AG10803 (cell line): ENCODE data around the gene LANCL1.
"Not testable (repeated sequence)": the region's sequence is repeated elsewhere in the genome, so short reads cannot be mapped to it uniquely, and the experiment has no call there.

Experiments used
- DNase-seq: peaks from one replicate; pipeline ENCODE4 v3.0.0; 2010; ENCODE audit warnings: low read depth
- H3K4me3 ChIP-seq: 2 replicates; pipeline ENCODE4 v1.5.1; 2011; ENCODE audit warnings: mild to moderate bottlenecking, low read length, control low read depth
- CTCF ChIP-seq: conservative IDR thresholded peaks from 2 replicates; pipeline ENCODE4 v1.5.1; 2011; ENCODE audit warnings: mild to moderate bottlenecking, low read length, control low read depth, inconsistent platforms

The LANCL1 gene

GRCh38 chr2:210459880-210460279 is 16.7 kb downstream of the LANCL1 start:
- no peak for DNase-seq
- no peak for TF ChIP-seq CTCF
- H3K4me3 ChIP-seq = no peak overlapping the region

GRCh38 chr2:210459407-210459806 is 17.2 kb downstream of the LANCL1 start:
- no peak overlapping the region for H3K4me3 ChIP-seq
- no peak for TF ChIP-seq CTCF

GRCh38 chr2:210458395-210458794 is 18.2 kb downstream of the LANCL1 start:
- H3K4me3 ChIP-seq = no peak overlapping the region
- no peak for DNase-seq
- TF ChIP-seq CTCF = no peak

More at GRCh38 chr2:210459407-210459806, 17.2 kb downstream of the LANCL1 start:
- DNase-seq = no peak

- no peak for DNase-seq
- no peak for TF ChIP-seq CTCF
- no peak overlapping the region for H3K4me3 ChIP-seq
Observed at GRCh38 chr2:210456571-210456970, 20.0 kb downstream of the LANCL1 start.

- no peak for TF ChIP-seq CTCF
- no peak overlapping the region for H3K4me3 ChIP-seq
- no peak for DNase-seq
Observed at GRCh38 chr2:210454336-210454735, 22.2 kb downstream of the LANCL1 start.

- TF ChIP-seq CTCF = no peak
Observed at GRCh38 chr2:210452194-210452593, 24.4 kb downstream of the LANCL1 start.

GRCh38 chr2:210450942-210451341 is 25.6 kb downstream of the LANCL1 start:
- H3K4me3 ChIP-seq, DNase-seq: not testable (repeated sequence)

More at GRCh38 chr2:210452194-210452593, 24.4 kb downstream of the LANCL1 start:
- no peak for DNase-seq
- H3K4me3 ChIP-seq = no peak overlapping the region

GRCh38 chr2:210445732-210446131 is 30.8 kb downstream of the LANCL1 start:
- DNase-seq = no peak
- TF ChIP-seq CTCF = no peak
- H3K4me3 ChIP-seq = no peak overlapping the region
